GM12878 (cell line): Measurements from ENCODE around the gene BDH2. TPM values are rescaled to one million over a fixed set of nuclear protein-coding genes. Genes with fewer than 3 reads are reported as not detected.

ENCODE experiments used
- polyA plus RNA-seq, 11 experiments: library from polyadenylated mRNA; depleted of rRNA in 4 of 11; unstranded in 6 of 11; stranded (reverse) in 5 of 11; fragments of >200 nt; fragmentation: Nextera tagmentation in 4 of 11; fragmentation: Illumina TruSeq in 1 of 11; extraction: Ambion mirVana in 4 of 11; extraction: Trizol in 1 of 11; gene quantifications; 1 replicate in 1 of 11; 2 replicates in 10 of 11; pipeline versions ENCODE4 v1.2.1 to v1.2.3, GENCODE V29; 2011 to 2016; ENCODE audit warnings: inconsistent platforms in 2 of 11, missing spikeins in 2 of 11, low read depth in 1 of 11
- total RNA-seq, 4 experiments: library from RNA; depleted of rRNA in 3 of 4; stranded (reverse); fragments of >200 nt in 3 of 4; fragmentation: Illumina TruSeq in 1 of 4; extraction: Trizol in 1 of 4; gene quantifications; 2 replicates each; pipeline versions ENCODE4 v1.2.1 to v1.2.3, GENCODE V29; 2013 to 2021

BDH2 gene
- total and polyA plus RNA-seq, 10 of the 15 experiments (the other 5 are each of a cell fraction or from before 2014, with no cell fraction given), result 20.9 to 47.3 (median 33.5) TPM

Other genes with a start within 250 kb of the BDH2 start
- 33.4 and 39.6 TPM in 2 replicates for gene CISD2, start 230.8 kb downstream of the BDH2 start, total RNA-seq (2014; rRNA removed)
- gene CISD2, start 230.8 kb downstream of the BDH2 start, total RNA-seq (2014; rRNA removed; fragmentation: Illumina TruSeq; extraction: Trizol), result 34.0 and 35.4 TPM in 2 replicates
- 29.1 and 31.7 TPM in 2 replicates for gene CISD2, start 230.8 kb downstream of the BDH2 start, total RNA-seq (2021)
- gene CISD2, start 230.8 kb downstream of the BDH2 start, polyA plus RNA-seq (2011; rRNA removed), result 42.4 and 75.5 TPM in 2 replicates
- 31.4 and 36.2 TPM in 2 replicates for gene CISD2, start 230.8 kb downstream of the BDH2 start, polyA plus RNA-seq (2014; fragmentation: Illumina TruSeq; extraction: Trizol)
- gene CISD2, start 230.8 kb downstream of the BDH2 start, polyA plus RNA-seq (2014; fragmentation: Nextera tagmentation; extraction: Ambion mirVana), result 10 to 100 TPM; 52.3 to 55.9 TPM
- gene CISD2, start 230.8 kb downstream of the BDH2 start, polyA plus RNA-seq (2014; rRNA removed), result 28.6 and 29.5 TPM in 2 replicates
- 100 to 1,000 TPM; 128 to 132 TPM for gene CISD2, start 230.8 kb downstream of the BDH2 start, polyA plus RNA-seq (2016; fragmentation: Nextera tagmentation; extraction: Ambion mirVana)
- 1.2 and 2.5 TPM in 2 replicates for gene SLC9B1, start 80.1 kb downstream of the BDH2 start, total RNA-seq (2014; rRNA removed)
- 1.5 and 1.9 TPM in 2 replicates for gene SLC9B1, start 80.1 kb downstream of the BDH2 start, total RNA-seq (2014; rRNA removed; fragmentation: Illumina TruSeq; extraction: Trizol)
- gene SLC9B1, start 80.1 kb downstream of the BDH2 start, total RNA-seq (2021), result 1.0 and 2.2 TPM in 2 replicates
- gene SLC9B1, start 80.1 kb downstream of the BDH2 start, polyA plus RNA-seq (2011; rRNA removed), result 3.5 and 4.7 TPM in 2 replicates
- 1.1 and 2.6 TPM in 2 replicates for gene SLC9B1, start 80.1 kb downstream of the BDH2 start, polyA plus RNA-seq (2014; fragmentation: Illumina TruSeq; extraction: Trizol)
- gene SLC9B1, start 80.1 kb downstream of the BDH2 start, polyA plus RNA-seq (2014; fragmentation: Nextera tagmentation; extraction: Ambion mirVana), result 1 to 10 TPM; 1.9 to 2.1 TPM
- 1.2 and 2.5 TPM in 2 replicates for gene SLC9B1, start 80.1 kb downstream of the BDH2 start, polyA plus RNA-seq (2014; rRNA removed)
- gene SLC9B1, start 80.1 kb downstream of the BDH2 start, polyA plus RNA-seq (2016; fragmentation: Nextera tagmentation; extraction: Ambion mirVana), result 1 to 10 TPM; 1.6 to 1.8 TPM
- 25.0 and 27.6 TPM in 2 replicates for gene SLC9B2, start 23.1 kb downstream of the BDH2 start, total RNA-seq (2014; rRNA removed)
- 25.2 and 26.7 TPM in 2 replicates for gene SLC9B2, start 23.1 kb downstream of the BDH2 start, total RNA-seq (2014; rRNA removed; fragmentation: Illumina TruSeq; extraction: Trizol)
- 25.7 TPM in 2 replicates for gene SLC9B2, start 23.1 kb downstream of the BDH2 start, total RNA-seq (2021)
- gene SLC9B2, start 23.1 kb downstream of the BDH2 start, polyA plus RNA-seq (2011; rRNA removed), result 15.8 and 20.4 TPM in 2 replicates
- gene SLC9B2, start 23.1 kb downstream of the BDH2 start, polyA plus RNA-seq (2014; fragmentation: Illumina TruSeq; extraction: Trizol), result 27.7 and 35.1 TPM in 2 replicates
- gene SLC9B2, start 23.1 kb downstream of the BDH2 start, polyA plus RNA-seq (2014; fragmentation: Nextera tagmentation; extraction: Ambion mirVana), result 10 to 100 TPM in 1 of 2 experiments, 1 to 10 TPM in 1; 8.9 to 10.7 TPM
- gene SLC9B2, start 23.1 kb downstream of the BDH2 start, polyA plus RNA-seq (2014; rRNA removed), result 22.3 and 24.5 TPM in 2 replicates
- gene SLC9B2, start 23.1 kb downstream of the BDH2 start, polyA plus RNA-seq (2016; fragmentation: Nextera tagmentation; extraction: Ambion mirVana), result 10 to 100 TPM; 30.6 to 32.5 TPM
- 20.1 and 29.3 TPM in 2 replicates for gene CENPE, start 98.5 kb upstream of the BDH2 start, total RNA-seq (2014; rRNA removed)
- 53.6 and 53.7 TPM in 2 replicates for gene CENPE, start 98.5 kb upstream of the BDH2 start, total RNA-seq (2014; rRNA removed; fragmentation: Illumina TruSeq; extraction: Trizol)
- 35.6 and 42.6 TPM in 2 replicates for gene CENPE, start 98.5 kb upstream of the BDH2 start, total RNA-seq (2021)
- gene CENPE, start 98.5 kb upstream of the BDH2 start, polyA plus RNA-seq (2011; rRNA removed), result 17.1 and 40.9 TPM in 2 replicates
- 30.3 and 49.6 TPM in 2 replicates for gene CENPE, start 98.5 kb upstream of the BDH2 start, polyA plus RNA-seq (2014; fragmentation: Illumina TruSeq; extraction: Trizol)
- 10 to 100 TPM; 10.2 to 17.5 TPM for gene CENPE, start 98.5 kb upstream of the BDH2 start, polyA plus RNA-seq (2014; fragmentation: Nextera tagmentation; extraction: Ambion mirVana)
- 10.8 and 16.9 TPM in 2 replicates for gene CENPE, start 98.5 kb upstream of the BDH2 start, polyA plus RNA-seq (2014; rRNA removed)
- 10 to 100 TPM; 40.6 to 41.4 TPM for gene CENPE, start 98.5 kb upstream of the BDH2 start, polyA plus RNA-seq (2016; fragmentation: Nextera tagmentation; extraction: Ambion mirVana)